GM21825 (cell line): ENCODE measurements around the gene FCHO2.

Experiments
- ATAC-seq: cut with Tn5 transposase; IDR thresholded peaks from one replicate; pipeline ENCODE4 v1.9.1; 2021; ENCODE audit warnings: mild to moderate bottlenecking, moderate library complexity; ENCODE audit not compliant: unreplicated experiment

FCHO2 gene

DNA sequence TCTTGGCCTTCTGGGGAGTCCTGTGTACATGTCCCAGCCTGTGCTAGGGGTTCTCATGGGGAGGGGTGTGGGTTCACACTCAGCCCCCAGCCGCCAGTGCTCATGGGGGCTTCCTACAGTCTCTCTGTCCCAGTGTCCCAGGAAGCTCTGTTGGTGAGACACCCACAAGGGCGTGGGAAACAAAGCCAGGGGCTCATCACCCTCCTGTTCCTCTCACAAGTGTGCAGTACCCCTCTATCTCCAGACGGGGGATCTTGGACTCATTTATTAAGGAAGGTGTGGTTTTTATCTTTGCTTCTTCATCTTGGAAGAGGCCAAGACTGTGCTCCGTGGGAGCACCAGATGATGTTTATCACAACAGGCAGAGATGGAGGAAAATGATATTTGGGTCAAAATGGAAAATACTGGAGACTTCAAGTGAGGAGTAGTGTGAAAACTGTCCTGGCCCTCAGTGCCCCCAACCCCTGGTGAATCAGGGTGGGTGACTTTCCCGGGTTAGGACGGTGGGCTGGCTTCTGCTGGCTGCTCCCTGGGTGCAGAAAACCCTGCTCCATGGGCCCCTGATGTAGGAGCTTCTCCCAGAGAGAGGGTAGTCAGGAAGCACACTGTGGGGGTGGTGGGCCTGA, 179.7 kb downstream of the FCHO2 start:
- ATAC-seq = no peak

DNA sequence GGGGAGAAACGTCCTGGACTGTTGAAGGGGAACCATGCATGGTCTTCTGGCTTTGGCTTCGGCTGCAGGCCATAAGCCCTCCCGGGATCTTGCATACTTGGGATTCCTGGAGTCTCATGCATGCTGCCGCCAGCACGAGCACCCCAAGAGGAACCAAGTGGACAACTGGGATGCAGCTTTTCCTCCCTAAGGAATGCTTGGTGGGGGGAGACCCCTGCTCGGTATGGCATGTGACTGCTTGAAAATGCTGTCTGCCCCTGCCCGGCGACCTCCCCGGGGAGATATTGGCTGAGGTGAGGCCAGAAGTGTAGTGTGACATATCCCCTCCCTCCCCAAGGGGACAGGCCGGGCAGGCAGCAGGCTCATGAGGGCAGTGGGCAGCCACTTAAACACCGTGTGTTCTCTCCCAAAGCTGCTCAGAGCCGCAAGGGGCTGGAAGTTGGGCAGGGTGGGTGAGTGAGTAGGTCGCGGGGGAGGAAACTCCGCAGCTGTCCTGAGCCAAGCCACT, 180.3 kb downstream of the FCHO2 start:
- ATAC-seq = no peak

DNA sequence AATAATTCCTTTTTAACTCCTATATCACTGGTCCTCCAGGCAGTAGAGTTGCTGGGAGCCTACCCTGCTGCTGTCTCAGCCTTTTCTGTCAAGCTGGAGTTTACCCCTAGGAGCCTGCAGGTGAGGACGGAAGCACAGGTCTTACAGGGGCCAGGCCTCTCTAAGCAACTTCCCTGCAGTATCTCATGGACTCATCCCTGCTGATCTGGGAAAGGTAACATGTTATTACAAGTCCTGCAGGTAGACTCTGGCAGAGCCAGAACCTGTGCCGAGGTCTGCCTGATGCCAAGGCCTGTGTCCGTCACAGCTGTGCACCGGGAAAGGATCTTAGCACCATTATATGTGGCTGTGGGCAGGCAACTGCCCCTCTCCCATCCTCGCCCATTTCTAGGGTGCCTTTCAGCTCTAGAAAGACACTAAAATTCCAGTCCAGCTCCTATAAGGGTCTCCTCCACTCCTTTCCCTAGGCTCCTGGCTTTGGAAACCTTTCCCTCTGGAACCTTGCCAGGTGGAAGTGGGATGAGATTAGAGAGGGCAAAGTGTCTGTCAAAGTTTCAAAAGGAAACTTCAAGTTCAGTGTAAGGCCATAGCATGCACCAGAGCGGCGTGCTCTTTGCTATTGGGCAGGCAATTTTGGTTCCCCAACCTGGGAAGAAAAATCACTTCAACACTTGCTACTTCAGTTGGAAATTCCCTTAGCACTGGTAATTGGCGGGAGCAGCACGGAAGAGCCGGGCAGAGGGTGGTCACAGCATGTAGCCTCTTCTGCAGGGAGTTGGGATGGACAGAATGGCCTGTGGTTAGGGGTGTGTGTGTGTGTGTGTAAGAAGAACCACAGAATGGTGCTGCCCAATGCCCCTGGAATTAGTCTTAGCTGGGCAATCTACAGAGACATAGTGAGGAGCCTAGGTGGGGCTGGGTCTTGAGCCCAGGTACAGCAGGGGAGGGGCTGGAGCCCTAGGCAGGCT, 182.0 kb downstream of the FCHO2 start:
- ATAC-seq = no peak

DNA sequence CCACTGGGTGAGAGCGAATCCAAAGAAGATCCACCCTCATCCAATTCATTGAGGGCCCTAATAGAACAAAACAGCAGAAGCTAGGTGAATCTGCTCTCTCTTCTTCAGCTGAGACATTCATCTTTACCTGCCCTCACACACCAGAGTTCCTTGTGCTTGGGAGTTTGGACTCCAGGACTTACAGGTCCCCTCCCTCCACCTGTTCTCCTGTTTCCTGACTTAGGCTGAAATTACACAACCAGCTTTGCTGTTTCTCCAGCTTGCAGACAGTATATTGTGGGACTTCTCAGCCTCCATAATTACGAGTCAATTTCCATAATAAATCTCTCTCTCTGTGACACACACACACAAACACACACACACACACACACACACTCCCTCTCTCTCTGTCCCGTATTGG, 183.6 kb downstream of the FCHO2 start:
- no peak for ATAC-seq
